Measurements from ENCODE around the gene PRR12. TPM values are rescaled to one million over a fixed set of nuclear protein-coding genes. Genes with fewer than 3 reads are reported as not detected.

Gene PRR12
- total and polyA plus RNA-seq, 2 donors (not counting 3 experiments of a cell fraction or from before 2014, with no cell fraction given), result 1.9 to 37.0 TPM

DNA sequence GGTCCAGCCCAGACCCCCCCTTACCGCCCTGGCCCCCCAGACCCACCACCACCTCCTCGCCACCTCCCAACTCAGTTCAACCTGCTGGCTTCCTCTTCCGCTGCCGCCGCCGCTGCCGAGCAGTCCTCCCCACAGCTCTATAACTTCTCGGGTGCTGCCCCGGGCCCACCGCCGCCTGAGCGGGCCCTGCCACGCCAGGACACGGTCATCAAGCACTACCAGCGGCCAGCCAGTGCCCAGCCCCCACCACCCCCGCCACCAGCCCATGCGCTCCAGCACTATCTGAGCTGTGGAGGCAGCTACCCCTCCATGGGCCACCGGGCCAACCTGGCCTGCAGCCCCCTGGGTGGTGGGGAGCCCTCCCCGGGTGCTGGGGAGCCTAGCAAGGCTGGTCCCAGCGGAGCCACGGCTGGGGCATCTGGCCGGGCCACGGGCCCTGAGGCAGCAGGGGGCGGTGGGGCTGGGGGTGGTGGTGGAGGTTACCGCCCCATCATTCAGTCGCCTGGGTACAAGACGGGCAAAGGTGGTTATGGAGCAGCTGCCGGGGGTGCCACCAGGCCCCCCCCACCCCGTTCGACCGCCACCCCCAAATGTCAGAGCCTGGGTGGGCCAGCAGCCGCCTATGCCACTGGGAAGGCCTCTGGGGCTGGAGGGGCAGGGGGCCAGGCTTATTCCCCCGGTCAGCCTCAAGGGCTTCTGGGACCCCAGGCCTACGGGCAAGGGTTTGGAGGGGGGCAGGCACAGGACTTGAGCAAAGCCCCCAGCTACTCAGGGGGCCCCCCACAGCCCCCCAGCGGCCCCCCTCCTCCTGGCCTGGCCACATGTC lies 4.2 kb downstream of the PRR12 start:
- FAIRE-seq (no peak), DNase-seq (ENCODE audit: low read depth, low spot score) (no peak)
- Histone ChIP-seq H3K27me3 (ENCODE audit: control insufficient read depth in 2 of 2, insufficient read depth in 2 of 2, low read length in 2 of 2) (no peaks in the 10 kb centered on the region), H3K27ac (ENCODE audit: insufficient read depth, low read depth, low read length) (no peak overlapping the region), H3K4me1 (ENCODE audit: control insufficient read depth, extremely low read depth, insufficient read depth, low read length) (peaks cover 16% of the 10 kb centered on the region), H3K9me1 (replicated peaks; ENCODE audit: control insufficient read depth, extremely low read depth, insufficient read depth, low read length) (no peaks in the 10 kb centered on the region), H3K9ac (replicated peaks; ENCODE audit: extremely low read depth, insufficient read depth, low read length) (no peak overlapping the region), H3K9me3 (replicated peaks; ENCODE audit: control insufficient read depth, insufficient read depth, low read length) (no peaks in the 10 kb centered on the region), H3K79me2 (ENCODE audit: control insufficient read depth, insufficient read depth, low read length) (peaks cover 48% of the 10 kb centered on the region), H4K20me1 (replicated peaks; ENCODE audit: control insufficient read depth, extremely low read depth, insufficient read depth, low read length) (no peaks in the 10 kb centered on the region), H3K36me3 (ENCODE audit: control insufficient read depth in 2 of 2, extremely low read depth in 1 of 2, insufficient read depth in 2 of 2, low read length in 2 of 2) (peaks cover 8 to 32% of the 10 kb centered on the region in 2 experiments), H3K4me2 (ENCODE audit: insufficient read depth, low read length) (no peak overlapping the region), H3K4me3 (replicated peaks in 1 of 3; ENCODE audit: insufficient read depth in 1 of 3, low read depth in 1 of 3, low read length in 3 of 3) (no peak overlapping the region), H2AFZ (ENCODE audit: low read depth, low read length) (no peak overlapping the region)
- TF ChIP-seq POLR2A (IDR thresholded peaks at IDR 0.05; ENCODE audit: low read depth, low read length), result no peak
- TF ChIP-seq GATA2 (IDR thresholded peaks at IDR 0.05; ENCODE audit: insufficient read depth, insufficient read length, low read depth, low read length), result no peak
- no peak for TF ChIP-seq JUN (IDR thresholded peaks at IDR 0.05; ENCODE audit: borderline replicate concordance, insufficient read depth, insufficient read length, low read depth)
- no peak for TF ChIP-seq CTCF (IDR thresholded peaks at IDR 0.05; ENCODE audit: extremely low read depth in 1 of 2, insufficient read depth in 1 of 2, low read depth in 1 of 2, low read length in 2 of 2)
- TF ChIP-seq MYC (IDR thresholded peaks at IDR 0.05; ENCODE audit: low read depth, low read length), result no peak
- no peak for TF ChIP-seq POLR2AphosphoS5 (IDR thresholded peaks at IDR 0.05; ENCODE audit: insufficient read depth, low read depth, low read length)
- TF ChIP-seq, protein P1, sequence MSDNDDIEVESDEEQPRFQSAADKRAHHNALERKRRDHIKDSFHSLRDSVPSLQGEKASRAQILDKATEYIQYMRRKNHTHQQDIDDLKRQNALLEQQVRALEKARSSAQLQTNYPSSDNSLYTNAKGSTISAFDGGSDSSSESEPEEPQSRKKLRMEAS (IDR thresholded peaks at IDR 0.05; ENCODE audit: insufficient read depth, insufficient read length), result no peak
- no TSS peak for BruUV-seq (replicated peaks)
- dilution Hi-C loops (cut with MboI; ENCODE audit: extremely low pct_ligation_motif_present, low sequenced_read_pairs) (no loop called here), intact Hi-C loops (cut with micrococcal nuclease) (loop anchor here (5.0 kb wide), 1 partner anchor 272 kb away; the partner anchor contains the start of gene PNKP)
- CTCF ChIA-PET, result no interaction called here
- POLR2A ChIA-PET, result no interaction called here
